NK-92 treated with Interleukin-12 subunit alpha and Interleukin-12 subunit beta, amount 100 ng/mL, for 24 hours (cell line): ENCODE measurements around the gene DEK.
"Not testable (repeated sequence)": the region's sequence is repeated elsewhere in the genome, so short reads cannot be mapped to it uniquely, and the experiment has no call there.

Experiments
- DNase-seq: peaks from one replicate; lab custom pipeline; 2025; lab: John Stamatoyannopoulos, UW

DEK gene, protein sequence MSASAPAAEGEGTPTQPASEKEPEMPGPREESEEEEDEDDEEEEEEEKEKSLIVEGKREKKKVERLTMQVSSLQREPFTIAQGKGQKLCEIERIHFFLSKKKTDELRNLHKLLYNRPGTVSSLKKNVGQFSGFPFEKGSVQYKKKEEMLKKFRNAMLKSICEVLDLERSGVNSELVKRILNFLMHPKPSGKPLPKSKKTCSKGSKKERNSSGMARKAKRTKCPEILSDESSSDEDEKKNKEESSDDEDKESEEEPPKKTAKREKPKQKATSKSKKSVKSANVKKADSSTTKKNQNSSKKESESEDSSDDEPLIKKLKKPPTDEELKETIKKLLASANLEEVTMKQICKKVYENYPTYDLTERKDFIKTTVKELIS

DNA sequence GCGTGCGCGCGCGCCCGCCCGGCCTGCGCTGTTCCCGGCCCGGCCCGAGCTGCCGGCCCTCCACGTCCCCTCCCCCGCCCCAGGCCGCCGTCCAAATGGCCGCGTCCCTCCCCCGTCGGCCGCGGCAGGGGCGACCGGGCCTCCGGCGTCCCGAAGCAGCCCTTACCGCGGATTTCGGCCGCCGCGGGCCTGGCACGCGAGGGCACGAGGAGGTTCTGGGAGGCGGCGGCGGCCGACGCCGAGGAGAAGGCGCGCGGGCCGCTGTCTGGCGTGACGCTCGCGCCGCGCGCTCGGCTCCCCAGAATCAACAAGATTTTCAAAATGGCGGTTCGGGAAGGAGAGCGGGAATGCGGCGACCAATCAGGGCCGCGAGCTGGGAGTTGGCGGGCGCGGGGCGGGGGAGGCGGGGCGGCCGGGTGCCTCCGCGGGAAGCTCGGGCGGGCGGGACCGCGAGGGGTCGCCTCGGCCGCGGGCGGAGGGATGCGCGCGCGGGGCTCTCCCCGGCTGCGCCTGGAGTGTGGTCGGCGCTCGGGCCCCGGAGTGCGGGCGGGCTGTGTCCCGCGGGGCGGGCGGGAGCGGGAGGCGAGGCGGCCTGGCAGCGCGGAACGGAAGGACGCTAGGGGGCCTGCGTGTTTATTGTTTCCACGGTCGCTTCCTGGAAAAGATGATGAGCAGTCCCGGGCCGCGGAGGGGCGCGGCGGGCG is at the start of gene DEK:
DEK (minus strand) TSS at position 312 of the 704 bp plus-strand sequence. CDS start 543 bp downstream, outside the sequence.
- peak; percentile 91 for DNase-seq

DNA sequence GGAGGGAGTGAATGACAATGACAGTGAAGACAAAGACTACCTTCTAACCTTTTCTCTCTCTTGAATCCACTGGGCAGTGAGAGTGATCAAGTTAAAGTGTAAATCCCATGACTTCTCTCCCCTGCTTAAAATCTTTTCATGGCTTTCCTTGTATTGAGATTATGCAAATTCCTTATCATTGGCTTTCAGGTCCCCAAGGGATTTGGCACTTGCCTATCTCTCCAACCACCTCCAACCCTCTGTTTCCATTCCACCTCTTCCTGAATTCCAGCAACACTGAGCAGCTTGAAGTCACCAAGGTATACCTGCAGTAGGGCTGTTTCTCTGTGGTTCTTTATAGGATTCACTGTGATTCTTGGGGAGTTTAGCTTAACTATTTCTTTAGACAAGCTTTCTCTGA is 48.0 kb upstream of the DEK start:
- no peak for DNase-seq

DNA sequence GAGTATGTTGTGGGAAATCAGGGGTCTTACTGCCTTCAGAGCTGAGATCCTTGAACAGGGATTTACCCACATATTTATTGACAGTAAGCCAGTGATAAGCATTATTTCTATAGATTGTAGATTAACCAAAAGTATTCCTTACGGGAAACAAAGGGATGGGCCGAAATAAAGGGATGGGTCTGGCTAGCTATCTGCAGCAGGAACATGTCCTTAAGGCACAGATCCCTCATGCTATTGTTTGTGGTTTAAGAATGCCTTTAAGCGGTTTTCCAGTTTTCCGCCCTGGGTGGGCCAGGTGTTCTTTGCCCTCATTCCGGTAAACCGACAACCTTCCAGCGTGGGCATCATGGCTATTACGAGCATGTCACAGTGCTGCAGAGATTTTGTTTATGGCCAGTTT is 45.7 kb upstream of the DEK start:
- not testable (repeated sequence) for DNase-seq

DNA sequence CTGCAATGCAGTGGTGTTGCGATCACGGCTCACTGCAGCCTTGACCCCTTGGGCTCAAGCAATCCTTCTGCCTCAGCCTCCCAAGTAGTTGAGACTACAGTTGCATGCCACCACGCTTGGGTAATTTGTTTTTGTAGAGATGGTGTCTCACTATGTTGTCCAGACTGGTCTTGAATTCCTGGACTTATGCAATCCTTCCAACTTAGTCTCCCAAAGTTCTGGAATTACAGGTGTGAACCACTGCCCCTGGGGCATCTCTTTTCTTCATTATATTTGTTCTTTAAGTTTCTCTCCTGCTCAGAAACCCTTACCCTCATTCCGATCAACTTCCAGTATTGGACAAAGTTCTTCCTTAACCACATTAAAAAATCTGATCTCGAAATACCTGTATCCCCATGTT is 44.7 kb upstream of the DEK start:
- no peak for DNase-seq

DNA sequence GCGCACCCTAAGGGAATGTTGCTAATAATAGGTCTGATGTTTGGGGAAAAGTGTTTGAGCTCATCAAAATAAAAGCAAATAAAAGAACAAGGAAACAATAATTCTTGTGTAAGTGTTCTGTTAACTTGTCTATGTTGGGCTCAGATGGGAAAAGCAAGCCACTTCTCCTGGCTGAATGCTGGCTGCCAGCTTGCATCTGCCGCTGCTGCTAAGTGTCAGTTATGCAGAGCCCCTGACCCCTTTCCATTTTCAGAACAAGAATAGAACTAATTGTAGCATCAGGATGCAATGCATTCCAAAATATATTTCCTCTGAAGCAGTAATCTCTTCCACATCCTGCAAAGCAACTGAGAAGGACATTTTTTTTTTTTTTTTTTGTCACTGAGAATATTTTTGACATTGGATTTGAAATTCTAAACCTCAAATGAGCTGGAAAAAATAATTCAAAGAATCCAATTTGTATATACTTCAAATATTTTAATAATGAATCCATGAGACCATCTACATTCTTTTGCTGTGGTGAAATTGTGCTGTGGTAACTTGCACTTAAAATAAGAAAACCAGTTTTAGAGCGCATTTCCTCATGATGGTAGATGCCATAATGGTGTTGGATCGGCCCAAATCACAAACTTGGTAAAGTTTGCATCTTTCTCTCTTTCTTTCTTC is 43.9 kb upstream of the DEK start:
- DNase-seq = no peak

DNA sequence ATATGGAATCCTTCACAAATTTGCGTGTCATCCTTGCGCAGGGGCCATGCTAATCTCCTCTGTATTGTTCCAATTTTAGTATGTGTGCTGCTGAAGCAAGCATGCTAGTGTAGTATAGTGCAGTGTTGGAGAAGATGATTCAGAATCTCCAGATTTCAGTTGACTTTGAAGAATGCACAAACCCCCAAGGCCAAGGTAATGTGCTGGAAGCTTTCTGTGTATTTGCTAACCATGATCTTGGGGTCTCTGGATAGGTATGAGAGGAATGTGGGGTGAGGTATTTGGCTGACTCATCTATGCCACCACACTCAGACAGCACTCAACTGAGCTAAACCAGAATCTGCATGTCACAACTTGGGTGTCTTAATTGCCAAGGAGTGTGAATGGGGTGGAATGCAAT is 42.6 kb upstream of the DEK start:
- DNase-seq = no peak

DNA sequence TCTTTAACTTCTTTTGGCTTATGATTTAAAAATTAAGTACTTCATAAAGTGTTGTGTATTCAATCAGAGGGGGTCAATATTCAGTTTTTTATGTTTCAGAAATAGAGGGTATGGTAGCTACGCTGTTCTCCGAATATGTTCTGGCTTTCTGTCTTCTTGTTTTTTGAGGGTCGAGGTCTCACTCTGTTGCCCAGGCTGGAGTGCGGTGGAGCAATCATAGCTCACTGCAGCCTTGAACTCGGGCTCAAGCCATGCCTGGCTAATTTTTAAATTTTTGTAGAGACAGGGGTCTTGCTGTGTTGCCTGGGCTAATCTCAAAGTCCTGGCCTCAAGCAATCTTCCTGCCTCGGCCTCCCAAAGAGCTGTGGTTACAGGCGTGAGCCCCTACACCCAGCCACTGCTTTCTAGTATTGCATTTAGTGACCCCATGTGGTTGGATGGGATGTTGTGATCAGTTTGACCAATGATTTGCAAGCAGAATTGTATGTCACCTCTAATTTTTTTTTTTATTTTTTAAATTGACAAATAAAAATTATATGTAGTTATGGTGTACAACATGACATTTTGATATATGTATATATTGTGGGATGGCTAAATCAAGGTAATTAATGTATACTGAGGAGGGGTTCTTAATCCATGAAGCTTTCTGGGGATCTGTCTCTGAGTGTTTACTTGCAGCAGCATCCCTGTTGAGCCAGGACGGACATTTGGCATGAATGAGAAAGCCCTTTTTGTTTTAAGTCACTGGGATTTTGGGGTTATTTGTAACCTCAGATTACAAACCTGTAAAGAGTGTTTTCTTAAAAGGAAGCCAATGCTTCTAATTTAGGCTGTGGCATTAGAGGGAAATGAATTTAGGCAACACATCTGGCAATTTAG is 38.5 kb upstream of the DEK start:
- no peak for DNase-seq

GRCh38 chr6:18293076-18293904 is 29.0 kb upstream of the DEK start:
- no peak for DNase-seq

GRCh38 chr6:18289283-18289682 is 25.0 kb upstream of the DEK start:
- no peak for DNase-seq

- no peak for DNase-seq
Measured at GRCh38 chr6:18284261-18284660, 19.9 kb upstream of the DEK start.

DNA sequence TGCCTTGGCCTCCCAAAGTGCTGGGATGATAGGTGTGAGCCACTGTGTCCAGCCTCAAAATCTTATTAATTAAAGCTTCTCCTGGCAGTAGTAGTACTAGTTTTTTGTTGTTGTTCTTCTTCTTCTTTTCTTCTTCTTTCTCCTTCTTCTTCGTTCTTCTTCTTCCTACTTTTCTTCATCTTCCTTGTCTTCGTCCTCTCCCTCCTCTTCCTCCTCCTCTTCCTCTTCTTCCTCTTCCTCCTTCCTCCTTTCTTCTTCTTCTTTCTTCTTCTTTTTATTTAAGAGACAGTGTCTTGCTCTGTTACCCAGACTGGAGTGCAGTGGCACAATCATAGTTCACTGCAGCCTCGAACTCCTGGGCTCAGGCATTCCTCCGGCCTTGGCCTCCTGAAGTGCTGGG is 17.2 kb upstream of the DEK start:
- no peak for DNase-seq

- no peak for DNase-seq
Measured at GRCh38 chr6:18280084-18280483, 15.8 kb upstream of the DEK start.

DNA sequence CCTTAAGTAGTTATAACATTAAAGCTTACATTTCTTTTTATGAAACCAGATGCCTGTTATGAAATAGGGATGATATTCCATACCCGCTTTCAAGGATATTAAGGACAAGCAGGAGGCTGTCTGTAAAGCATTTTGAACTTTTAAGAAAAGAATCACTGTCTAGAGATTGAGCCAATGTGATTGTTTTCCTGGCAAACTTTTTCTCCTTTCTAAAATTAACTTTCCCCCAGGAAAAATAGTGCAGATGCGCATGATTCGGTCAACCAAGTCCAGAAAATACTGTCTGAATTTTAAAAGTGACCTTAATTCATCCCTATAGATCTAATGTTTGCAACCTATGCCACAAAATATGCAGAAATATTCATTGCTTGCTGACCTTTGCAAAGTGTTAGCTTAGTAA is 15.1 kb upstream of the DEK start:
- no peak for DNase-seq

GRCh38 chr6:18277237-18278006 is 13.1 kb upstream of the DEK start:
- no peak for DNase-seq

DNA sequence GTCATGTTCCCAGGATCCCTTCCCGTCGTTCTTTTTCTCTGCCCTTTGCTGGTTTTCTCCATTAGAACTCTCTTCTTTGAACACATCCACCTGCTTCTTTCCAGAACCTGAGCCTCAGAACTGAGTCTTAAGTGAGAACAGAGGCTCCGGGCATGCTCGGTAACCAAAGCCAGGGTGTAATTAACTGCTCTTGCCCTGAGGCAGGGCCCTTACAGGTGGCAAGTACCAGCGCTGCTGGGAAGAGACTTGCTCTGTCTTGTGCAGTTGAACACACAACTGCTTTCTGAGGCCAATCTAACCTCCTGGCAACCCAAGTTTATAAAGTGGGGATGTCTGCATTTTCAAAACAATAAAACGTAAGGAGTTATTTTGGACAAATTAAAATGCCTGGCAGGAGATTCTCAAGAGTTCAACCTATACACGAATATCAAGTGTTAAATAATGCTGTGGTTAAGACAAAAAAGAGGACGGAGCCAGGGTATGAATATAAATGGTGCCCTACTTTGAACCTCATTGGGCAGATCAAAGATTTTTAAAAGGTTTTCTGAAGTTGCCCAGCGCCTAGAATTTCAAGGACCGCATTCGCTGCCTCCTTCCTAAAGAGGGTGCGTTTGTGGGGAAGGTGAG is 12.4 kb upstream of the DEK start:
- DNase-seq = no peak

- no peak for DNase-seq
Measured at GRCh38 chr6:18270216-18270615, 5.9 kb upstream of the DEK start.

- DNase-seq = no peak
Measured at GRCh38 chr6:18269717-18270116, 5.4 kb upstream of the DEK start.

GRCh38 chr6:18269253-18269652 is 4.9 kb upstream of the DEK start:
- DNase-seq = no peak

- DNase-seq = no peak
Measured at GRCh38 chr6:18268066-18268465, 3.7 kb upstream of the DEK start.

DNA sequence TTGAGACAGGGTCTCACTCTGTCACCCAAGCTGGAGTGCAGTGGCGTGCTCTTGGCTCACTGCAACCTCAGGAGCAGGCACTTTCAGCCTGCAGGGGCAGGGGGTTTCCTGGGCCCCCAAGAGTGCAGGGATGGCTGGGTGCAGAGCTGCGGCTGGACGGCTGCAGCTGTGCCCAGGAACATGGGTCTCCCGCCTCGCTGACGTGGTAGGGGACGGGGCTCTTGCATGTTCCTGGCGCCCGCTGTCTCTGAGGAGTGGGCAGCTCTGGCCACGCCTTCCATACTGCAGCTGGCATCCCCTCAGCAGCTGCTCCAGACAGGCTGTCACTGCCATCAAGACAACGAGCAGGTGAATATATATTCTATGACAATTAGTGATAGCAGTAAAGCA is 2.2 kb upstream of the DEK start:
- DNase-seq = no peak
